ENCODE measurements around the gene ANGPT4. TPM values are rescaled to one million over a fixed set of nuclear protein-coding genes. Genes with fewer than 3 reads are reported as not detected.

ANGPT4 gene
- polyA plus RNA-seq, 1 of the 3 experiments (the other 2 are of a cell fraction), result not detected

DNA sequence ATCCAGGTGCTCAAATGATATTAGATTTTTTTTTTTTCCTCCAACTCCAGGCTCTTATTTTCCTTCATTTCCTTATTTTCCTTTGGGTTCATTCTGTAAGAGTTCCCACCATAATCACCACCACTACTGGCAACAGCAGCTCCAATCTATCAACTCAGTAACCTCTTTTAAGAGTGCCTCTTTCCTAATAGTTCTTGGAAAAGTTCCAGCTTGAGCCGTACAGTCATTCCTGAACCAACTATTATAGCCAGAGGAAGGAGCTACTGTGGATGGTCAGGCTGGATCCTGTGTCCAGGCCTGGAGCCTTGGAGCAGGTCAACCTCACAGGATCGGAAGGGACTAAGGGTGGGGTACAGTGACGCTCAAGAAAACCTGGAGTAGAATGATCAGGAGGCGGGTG is 4.2 kb upstream of the ANGPT4 start:
- no peaks in the 10 kb centered on the region for H3F3A ChIP-seq (replicated peaks; ENCODE audit: insufficient read depth)
- CTCF ChIA-PET, result interaction anchor here (0.9 to 1.0 kb wide), 4 partner anchors 9 to 192 kb away, joined by 3 read pairs; no protein-coding TSS in a partner anchor
- POLR2A ChIA-PET, result no interaction called here
- no peak for DNase-seq
- H3K4me3 ChIP-seq (ENCODE audit: low read depth in 2 of 2, low read length in 1 of 2), result no peak overlapping the region
- no peak overlapping the region for H3K4me2 ChIP-seq
- no peak overlapping the region for H3K27ac ChIP-seq (ENCODE audit: low read depth in 2 of 2, low read length in 1 of 2)
- no peak overlapping the region for H3K9ac ChIP-seq
- no peaks in the 10 kb centered on the region for H3K9me2 ChIP-seq
- no peaks in the 10 kb centered on the region for H3K79me2 ChIP-seq (ENCODE audit: insufficient read depth)
- no peak overlapping the region for H2AFZ ChIP-seq (ENCODE audit: low read depth)
- no peaks in the 10 kb centered on the region for H4K20me1 ChIP-seq (ENCODE audit: insufficient read depth)
- TF ChIP-seq RAD21 (IDR thresholded peaks at IDR 0.05; ENCODE audit: low read length) (no peak), NFIC (IDR thresholded peaks at IDR 0.05; ENCODE audit: borderline replicate concordance) (no peak), CHD2 (IDR thresholded peaks at IDR 0.05; ENCODE audit: low read length, partially characterized antibody) (no peak), FOXJ3 (CRISPR knock-in tag; IDR thresholded peaks at IDR 0.05) (no peak), RFX5 (IDR thresholded peaks at IDR 0.05; ENCODE audit: low read length) (no peak), RXRA (IDR thresholded peaks at IDR 0.05; ENCODE audit: borderline replicate concordance, low read depth) (no peak), ELF1 (IDR thresholded peaks at IDR 0.05) (no peak), MXI1 (IDR thresholded peaks at IDR 0.05; ENCODE audit: low read depth, low read length) (no peak), POLR2AphosphoS5 (IDR thresholded peaks at IDR 0.05; ENCODE audit: low read depth, low read length) (no peak)
- TF ChIP-seq, protein P1, sequence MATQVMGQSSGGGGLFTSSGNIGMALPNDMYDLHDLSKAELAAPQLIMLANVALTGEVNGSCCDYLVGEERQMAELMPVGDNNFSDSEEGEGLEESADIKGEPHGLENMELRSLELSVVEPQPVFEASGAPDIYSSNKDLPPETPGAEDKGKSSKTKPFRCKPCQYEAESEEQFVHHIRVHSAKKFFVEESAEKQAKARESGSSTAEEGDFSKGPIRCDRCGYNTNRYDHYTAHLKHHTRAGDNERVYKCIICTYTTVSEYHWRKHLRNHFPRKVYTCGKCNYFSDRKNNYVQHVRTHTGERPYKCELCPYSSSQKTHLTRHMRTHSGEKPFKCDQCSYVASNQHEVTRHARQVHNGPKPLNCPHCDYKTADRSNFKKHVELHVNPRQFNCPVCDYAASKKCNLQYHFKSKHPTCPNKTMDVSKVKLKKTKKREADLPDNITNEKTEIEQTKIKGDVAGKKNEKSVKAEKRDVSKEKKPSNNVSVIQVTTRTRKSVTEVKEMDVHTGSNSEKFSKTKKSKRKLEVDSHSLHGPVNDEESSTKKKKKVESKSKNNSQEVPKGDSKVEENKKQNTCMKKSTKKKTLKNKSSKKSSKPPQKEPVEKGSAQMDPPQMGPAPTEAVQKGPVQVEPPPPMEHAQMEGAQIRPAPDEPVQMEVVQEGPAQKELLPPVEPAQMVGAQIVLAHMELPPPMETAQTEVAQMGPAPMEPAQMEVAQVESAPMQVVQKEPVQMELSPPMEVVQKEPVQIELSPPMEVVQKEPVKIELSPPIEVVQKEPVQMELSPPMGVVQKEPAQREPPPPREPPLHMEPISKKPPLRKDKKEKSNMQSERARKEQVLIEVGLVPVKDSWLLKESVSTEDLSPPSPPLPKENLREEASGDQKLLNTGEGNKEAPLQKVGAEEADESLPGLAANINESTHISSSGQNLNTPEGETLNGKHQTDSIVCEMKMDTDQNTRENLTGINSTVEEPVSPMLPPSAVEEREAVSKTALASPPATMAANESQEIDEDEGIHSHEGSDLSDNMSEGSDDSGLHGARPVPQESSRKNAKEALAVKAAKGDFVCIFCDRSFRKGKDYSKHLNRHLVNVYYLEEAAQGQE (IDR thresholded peaks at IDR 0.05; ENCODE audit: low read depth, low read length), result no peak
- TF ChIP-seq, protein P2, sequence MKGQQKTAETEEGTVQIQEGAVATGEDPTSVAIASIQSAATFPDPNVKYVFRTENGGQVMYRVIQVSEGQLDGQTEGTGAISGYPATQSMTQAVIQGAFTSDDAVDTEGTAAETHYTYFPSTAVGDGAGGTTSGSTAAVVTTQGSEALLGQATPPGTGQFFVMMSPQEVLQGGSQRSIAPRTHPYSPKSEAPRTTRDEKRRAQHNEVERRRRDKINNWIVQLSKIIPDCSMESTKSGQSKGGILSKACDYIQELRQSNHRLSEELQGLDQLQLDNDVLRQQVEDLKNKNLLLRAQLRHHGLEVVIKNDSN (IDR thresholded peaks at IDR 0.05; ENCODE audit: borderline replicate concordance, low read depth), result no peak
- TF ChIP-seq, protein P3, sequence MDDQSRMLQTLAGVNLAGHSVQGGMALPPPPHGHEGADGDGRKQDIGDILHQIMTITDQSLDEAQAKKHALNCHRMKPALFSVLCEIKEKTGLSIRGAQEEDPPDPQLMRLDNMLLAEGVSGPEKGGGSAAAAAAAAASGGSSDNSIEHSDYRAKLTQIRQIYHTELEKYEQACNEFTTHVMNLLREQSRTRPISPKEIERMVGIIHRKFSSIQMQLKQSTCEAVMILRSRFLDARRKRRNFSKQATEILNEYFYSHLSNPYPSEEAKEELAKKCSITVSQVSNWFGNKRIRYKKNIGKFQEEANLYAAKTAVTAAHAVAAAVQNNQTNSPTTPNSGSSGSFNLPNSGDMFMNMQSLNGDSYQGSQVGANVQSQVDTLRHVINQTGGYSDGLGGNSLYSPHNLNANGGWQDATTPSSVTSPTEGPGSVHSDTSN (IDR thresholded peaks at IDR 0.05), result no peak
- TF ChIP-seq, protein P4, sequence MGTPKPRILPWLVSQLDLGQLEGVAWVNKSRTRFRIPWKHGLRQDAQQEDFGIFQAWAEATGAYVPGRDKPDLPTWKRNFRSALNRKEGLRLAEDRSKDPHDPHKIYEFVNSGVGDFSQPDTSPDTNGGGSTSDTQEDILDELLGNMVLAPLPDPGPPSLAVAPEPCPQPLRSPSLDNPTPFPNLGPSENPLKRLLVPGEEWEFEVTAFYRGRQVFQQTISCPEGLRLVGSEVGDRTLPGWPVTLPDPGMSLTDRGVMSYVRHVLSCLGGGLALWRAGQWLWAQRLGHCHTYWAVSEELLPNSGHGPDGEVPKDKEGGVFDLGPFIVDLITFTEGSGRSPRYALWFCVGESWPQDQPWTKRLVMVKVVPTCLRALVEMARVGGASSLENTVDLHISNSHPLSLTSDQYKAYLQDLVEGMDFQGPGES (IDR thresholded peaks at IDR 0.05; ENCODE audit: low read depth, low read length), result no peak
- no peaks in the 10 kb centered on the region for H3K9me3 ChIP-seq
- no peaks in the 10 kb centered on the region for H3K36me3 ChIP-seq (replicated peaks in 1 of 2; ENCODE audit: control insufficient read depth in 1 of 2, insufficient read depth in 2 of 2, low read length in 1 of 2)
- 61% methylated on average over 4 of the region's 4 CpGs for whole genome bisulfite sequencing (ENCODE audit: low lambda C conversion rate)
- H3K27me3 ChIP-seq (ENCODE audit: insufficient read depth), result no peaks in the 10 kb centered on the region; the same call in 1 of the 2 replicates
- H3K4me1 ChIP-seq (ENCODE audit: control insufficient read depth in 1 of 2, insufficient read depth in 2 of 2, low read depth in 1 of 2, low read length in 1 of 2), result peaks cover 0 to 2% of the 10 kb centered on the region in 2 experiments; a peak in 1 of 4 replicates
